GM19023 (cell line): ENCODE results near the gene SMIM15.

Experiments used
- ATAC-seq: cut with Tn5 transposase; IDR thresholded peaks from one replicate; pipeline ENCODE4 v1.9.1; 2021; ENCODE audit warnings: mild to moderate bottlenecking, moderate library complexity; ENCODE audit not compliant: unreplicated experiment

The SMIM15 gene

DNA sequence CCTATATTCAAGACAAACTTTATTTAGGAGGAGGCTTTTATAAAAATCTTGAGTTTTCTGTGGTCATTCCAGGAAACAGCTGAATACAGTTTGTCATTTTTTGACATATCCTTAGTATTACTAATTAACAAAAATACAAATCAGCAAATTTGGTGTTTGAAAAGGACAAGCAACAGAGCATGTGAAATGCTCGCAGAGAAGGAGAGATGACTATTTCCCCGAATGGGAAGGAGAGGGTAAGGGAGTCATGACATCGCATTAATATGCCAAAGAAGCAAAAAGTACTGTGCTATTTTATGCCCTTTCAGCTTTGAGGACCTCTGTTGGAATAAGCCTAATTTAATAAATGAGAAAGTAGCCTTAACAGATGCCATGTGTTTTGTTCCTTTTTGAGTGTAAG is 1.8 kb downstream of the SMIM15 start:
- no peak for ATAC-seq

DNA sequence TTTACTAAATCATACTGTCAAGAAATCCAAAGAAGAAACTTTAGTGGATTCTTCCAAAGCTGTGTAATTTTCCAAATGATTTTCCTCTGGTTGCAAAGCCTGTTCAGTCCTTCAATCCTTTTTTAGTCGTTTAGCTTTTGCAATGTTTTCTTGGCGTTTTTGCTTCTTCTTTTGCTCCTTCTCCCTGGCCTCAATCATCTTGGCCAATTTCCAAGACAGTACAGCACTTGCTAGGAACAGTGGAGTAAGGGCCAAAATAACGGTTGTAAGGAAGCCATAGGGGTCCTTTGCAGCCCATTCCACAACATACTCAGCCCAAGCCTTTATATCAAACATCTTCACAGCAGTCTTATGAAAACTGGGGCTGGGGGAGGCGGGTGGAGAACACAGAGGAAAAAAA is 2.4 kb downstream of the SMIM15 start:
- no peak for ATAC-seq

- no peak for ATAC-seq
Measured at GRCh38 chr5:61159070-61159469, 3.2 kb downstream of the SMIM15 start.

GRCh38 chr5:61151893-61152292 is 10.4 kb downstream of the SMIM15 start:
- ATAC-seq = no peak

DNA sequence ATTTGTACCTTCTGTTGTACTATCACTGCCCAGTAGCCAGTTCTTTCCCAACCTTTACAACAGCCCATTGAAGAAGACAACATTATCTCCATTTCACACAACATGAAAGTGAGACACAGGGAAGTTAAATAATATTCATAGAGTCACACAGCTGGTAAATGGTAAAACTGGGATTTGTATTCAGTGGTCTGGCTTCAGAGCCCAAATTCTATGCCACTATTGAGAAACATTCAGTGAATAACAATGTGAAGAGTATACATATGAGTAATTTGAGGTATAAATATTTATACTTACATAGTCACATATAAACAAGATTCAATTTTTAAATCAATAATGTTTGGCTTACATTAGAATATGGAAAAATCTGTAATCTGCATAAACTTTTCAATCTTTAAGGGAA is 13.8 kb downstream of the SMIM15 start:
- ATAC-seq = no peak

- no peak for ATAC-seq
Measured at GRCh38 chr5:61142811-61143210, 19.5 kb downstream of the SMIM15 start.

DNA sequence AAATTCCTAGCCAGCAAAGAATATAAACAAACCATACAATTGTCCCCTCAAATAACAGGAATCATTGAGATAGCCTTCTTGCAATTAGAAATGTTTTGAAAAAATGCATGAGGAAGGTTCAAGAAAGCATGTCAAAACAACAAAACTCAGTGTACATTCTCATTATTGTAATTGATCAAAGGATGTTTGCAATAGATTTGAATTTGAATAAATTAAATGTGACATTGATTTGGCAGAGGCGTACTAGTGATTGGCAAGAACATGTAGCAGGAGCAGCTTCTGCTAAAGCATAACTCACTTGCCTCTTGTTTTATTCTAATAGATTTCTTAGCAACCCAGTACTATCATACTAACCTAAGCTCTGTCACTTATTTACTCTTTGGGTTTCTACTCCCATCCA is 19.9 kb downstream of the SMIM15 start:
- ATAC-seq = no peak

DNA sequence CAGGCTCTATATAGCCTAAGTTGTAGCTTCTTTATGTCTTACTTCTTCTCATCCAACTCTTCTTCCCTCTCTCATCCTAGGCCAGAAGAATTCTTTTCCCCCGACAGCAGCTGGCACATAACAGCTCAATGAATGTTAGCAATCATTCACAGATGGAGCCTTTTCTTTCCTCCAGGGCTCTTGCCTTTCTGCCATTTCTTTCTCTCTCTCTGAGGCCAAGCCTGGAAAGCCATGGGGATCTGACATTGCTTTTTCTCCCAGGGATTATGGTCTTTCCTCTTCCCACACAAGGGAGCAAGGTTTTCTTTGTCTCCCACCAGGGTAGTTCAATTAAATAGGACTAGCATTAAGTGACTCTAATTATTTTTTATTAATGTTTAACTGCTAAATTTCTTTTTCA is 20.5 kb downstream of the SMIM15 start:
- ATAC-seq = no peak

- ATAC-seq = no peak
Measured at GRCh38 chr5:61139931-61140330, 22.3 kb downstream of the SMIM15 start.

DNA sequence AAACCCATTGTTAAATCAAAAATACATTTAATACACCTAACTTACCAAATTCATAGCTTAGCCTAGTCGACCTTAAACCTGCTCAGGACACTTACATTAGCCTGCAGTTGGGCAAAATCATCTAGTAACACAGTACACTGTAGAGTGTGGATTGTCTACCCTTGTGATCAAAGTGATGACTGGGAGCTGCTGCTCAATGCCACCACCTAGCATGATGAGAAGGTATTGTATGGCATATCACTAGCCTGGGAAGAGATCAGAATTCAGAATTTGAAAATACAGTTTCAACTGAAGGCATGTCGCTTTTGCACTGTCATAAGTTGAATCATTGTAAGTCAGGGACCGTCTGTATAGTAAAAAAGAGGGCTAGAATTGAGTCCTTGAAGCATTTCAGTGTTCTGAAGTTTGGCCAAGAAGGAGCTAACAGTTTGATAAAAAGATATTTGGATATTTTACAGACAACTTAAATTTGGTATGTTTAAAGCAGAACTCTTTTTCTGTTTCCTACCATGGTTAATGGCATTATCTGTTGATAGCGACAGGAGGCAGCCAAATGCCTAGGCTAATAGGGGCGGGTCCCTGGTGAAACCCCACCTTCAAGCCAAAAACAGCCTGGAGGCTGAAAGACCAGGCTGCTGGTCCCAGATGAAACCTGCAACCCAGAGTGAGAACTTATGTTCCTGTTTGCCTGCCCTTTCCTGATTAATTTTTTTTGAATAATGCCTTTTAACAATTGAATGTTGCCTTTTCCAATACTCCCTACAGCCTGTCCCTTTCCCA is 23.0 kb downstream of the SMIM15 start:
- ATAC-seq = no peak

GRCh38 chr5:61137835-61138234 is 24.4 kb downstream of the SMIM15 start:
- no peak for ATAC-seq

DNA sequence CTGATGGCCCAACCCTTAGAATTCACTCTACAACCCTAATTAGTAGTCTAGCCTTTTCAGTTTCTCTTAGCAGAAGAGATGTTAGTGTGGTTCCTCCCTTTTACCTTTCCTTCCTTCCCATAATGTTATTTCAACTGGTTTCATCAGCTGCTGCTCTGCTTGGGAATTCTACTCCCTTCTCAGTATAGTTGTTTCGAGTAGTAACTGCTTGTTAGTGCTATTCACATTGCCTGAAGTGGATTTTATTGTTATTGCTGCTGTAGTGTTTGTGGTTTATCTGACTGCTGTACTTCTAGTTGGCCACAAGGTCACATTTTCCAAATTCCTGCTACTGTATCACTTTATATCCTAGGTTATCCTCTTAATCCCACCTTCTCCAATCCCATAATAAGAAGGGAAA is 29.7 kb downstream of the SMIM15 start:
- no peak for ATAC-seq

- ATAC-seq = no peak
Measured at GRCh38 chr5:61130289-61130688, 32.0 kb downstream of the SMIM15 start.

GRCh38 chr5:61123145-61123544 is 39.1 kb downstream of the SMIM15 start:
- no peak for ATAC-seq

GRCh38 chr5:61120534-61120933 is 41.7 kb downstream of the SMIM15 start:
- no peak for ATAC-seq

- ATAC-seq = no peak
Measured at GRCh38 chr5:61119066-61119465, 43.2 kb downstream of the SMIM15 start.

DNA sequence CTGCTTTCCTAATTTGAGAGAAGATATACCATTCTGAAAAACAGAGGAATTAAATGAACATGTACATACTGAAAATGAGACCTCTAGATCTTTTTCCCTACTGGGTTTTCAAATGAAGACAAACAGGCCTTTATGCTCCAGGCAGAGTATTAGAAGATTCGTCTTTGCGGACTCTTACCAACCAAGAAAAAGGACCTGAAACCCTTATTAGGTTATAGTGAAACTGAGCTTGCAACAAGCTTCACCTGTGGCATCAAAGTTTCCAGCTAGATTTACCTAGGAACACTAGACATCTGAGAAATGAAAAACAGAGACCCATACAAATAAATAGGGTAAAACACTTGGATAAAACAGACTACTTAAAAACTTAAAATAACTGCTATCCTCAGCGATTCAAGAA is 46.3 kb downstream of the SMIM15 start:
- no peak for ATAC-seq

DNA sequence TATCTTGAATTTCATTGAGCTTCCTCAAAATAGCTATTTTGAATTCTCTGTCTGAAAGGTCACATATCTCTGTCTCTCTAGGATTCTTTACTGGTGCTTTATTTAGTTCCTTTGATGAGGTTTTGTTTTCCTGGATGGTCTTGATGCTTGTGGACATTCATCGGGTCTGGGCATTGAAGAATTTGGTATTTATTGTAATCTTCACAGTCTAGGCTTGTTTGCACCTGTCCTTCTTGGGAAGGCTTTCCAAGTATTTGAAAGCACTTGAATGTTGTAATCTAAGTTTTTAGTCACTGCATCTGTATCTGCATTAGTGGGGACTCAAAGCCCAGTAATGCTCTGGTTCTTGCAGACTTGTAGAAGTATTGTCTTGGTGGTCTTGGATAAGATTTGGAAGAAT is 47.8 kb downstream of the SMIM15 start:
- ATAC-seq = no peak
